ENCODE results near the gene KCNK3. TPM values are rescaled to one million over a fixed set of nuclear protein-coding genes. Genes with fewer than 3 reads are reported as not detected.

KCNK3 gene
- not detected in 2 replicates for total RNA-seq (2014; rRNA removed; shearing (Covaris generic); ENCODE audit: low replicate concordance)

- H3K4me2 ChIP-seq (ENCODE audit: low read depth, low read length, poor library complexity, severe bottlenecking), result no peak within 1 kb of the TSS
Measured at GRCh38 chr2:26692279-26692896, at the start of gene KCNK3. KCNK3 (plus strand) TSS chr2:26692722; CDS start chr2:26692876, 154 bp downstream.

GRCh38 chr2:26644188-26644835 lies 48.2 kb upstream of the KCNK3 start:
- no peaks in the 10 kb centered on the region for H3K4me1 ChIP-seq (ENCODE audit: low read length)
- no peaks in the 10 kb centered on the region for H3K79me2 ChIP-seq (ENCODE audit: low read length)
- H3K9me3 ChIP-seq (ENCODE audit: low read length), result no peaks in the 10 kb centered on the region
- no peaks in the 10 kb centered on the region for H4K20me1 ChIP-seq (ENCODE audit: insufficient read depth, low read depth, low read length)
- H3K4me2 ChIP-seq (ENCODE audit: low read depth, low read length, poor library complexity, severe bottlenecking), result no peak overlapping the region
- no peak overlapping the region for H2AFZ ChIP-seq (ENCODE audit: low read length)
- H3K4me3 ChIP-seq (ENCODE audit: low read length), result no peak overlapping the region
- H3K36me3 ChIP-seq (ENCODE audit: insufficient read depth, low read length), result no peaks in the 10 kb centered on the region
- H3K27ac ChIP-seq (ENCODE audit: low read length), result no peak overlapping the region
- no peak for DNase-seq
- H3K9ac ChIP-seq (ENCODE audit: low read length), result no peak overlapping the region
- H3K9me2 ChIP-seq (replicated peaks; ENCODE audit: insufficient read depth, low read length), result no peaks in the 10 kb centered on the region
- H3K27me3 ChIP-seq (ENCODE audit: low read length), result no peaks in the 10 kb centered on the region

More at GRCh38 chr2:26692279-26692896, at the start of gene KCNK3:
- H3K4me3 ChIP-seq (ENCODE audit: low read length), result no peak within 1 kb of the TSS
- no peaks in the 10 kb centered on the region for H4K20me1 ChIP-seq (ENCODE audit: insufficient read depth, low read depth, low read length)
- H3K9ac ChIP-seq (ENCODE audit: low read length), result no peak within 1 kb of the TSS
- H3K27ac ChIP-seq (ENCODE audit: low read length), result no peak within 1 kb of the TSS
- no peaks in the 10 kb centered on the region for H3K79me2 ChIP-seq (ENCODE audit: low read length)
- H3K27me3 ChIP-seq (ENCODE audit: low read length), result no peaks in the 10 kb centered on the region
- DNase-seq, result no peak
- H3K9me3 ChIP-seq (ENCODE audit: low read length), result no peaks in the 10 kb centered on the region
- no peaks in the 10 kb centered on the region for H3K4me1 ChIP-seq (ENCODE audit: low read length)
- H3K9me2 ChIP-seq (replicated peaks; ENCODE audit: insufficient read depth, low read length), result no peaks in the 10 kb centered on the region
- H3K36me3 ChIP-seq (ENCODE audit: insufficient read depth, low read length), result no peaks in the 10 kb centered on the region
- H2AFZ ChIP-seq (ENCODE audit: low read length), result no peak within 1 kb of the TSS

- no peak overlapping the region for H3K4me2 ChIP-seq (ENCODE audit: low read depth, low read length, poor library complexity, severe bottlenecking)
Measured at GRCh38 chr2:26645762-26646161, 46.8 kb upstream of the KCNK3 start.

GRCh38 chr2:26646986-26647672 lies 45.4 kb upstream of the KCNK3 start:
- no peaks in the 10 kb centered on the region for H3K79me2 ChIP-seq (ENCODE audit: low read length)
- H3K4me2 ChIP-seq (ENCODE audit: low read depth, low read length, poor library complexity, severe bottlenecking), result no peak overlapping the region
- H2AFZ ChIP-seq (ENCODE audit: low read length), result no peak overlapping the region
- H3K4me3 ChIP-seq (ENCODE audit: low read length), result no peak overlapping the region
- H3K9me2 ChIP-seq (replicated peaks; ENCODE audit: insufficient read depth, low read length), result no peaks in the 10 kb centered on the region
- H3K27ac ChIP-seq (ENCODE audit: low read length), result no peak overlapping the region
- no peaks in the 10 kb centered on the region for H4K20me1 ChIP-seq (ENCODE audit: insufficient read depth, low read depth, low read length)
- H3K9me3 ChIP-seq (ENCODE audit: low read length), result no peaks in the 10 kb centered on the region
- DNase-seq, result no peak
- H3K9ac ChIP-seq (ENCODE audit: low read length), result no peak overlapping the region
- H3K36me3 ChIP-seq (ENCODE audit: insufficient read depth, low read length), result no peaks in the 10 kb centered on the region
- H3K27me3 ChIP-seq (ENCODE audit: low read length), result no peaks in the 10 kb centered on the region
- no peaks in the 10 kb centered on the region for H3K4me1 ChIP-seq (ENCODE audit: low read length)

More at GRCh38 chr2:26645762-26646161, 46.8 kb upstream of the KCNK3 start:
- Histone ChIP-seq H4K20me1 (ENCODE audit: insufficient read depth, low read depth, low read length) (no peaks in the 10 kb centered on the region), H3K9ac (ENCODE audit: low read length) (no peak overlapping the region), H3K27me3 (ENCODE audit: low read length) (no peaks in the 10 kb centered on the region), H3K4me3 (ENCODE audit: low read length) (no peak overlapping the region), H3K9me3 (ENCODE audit: low read length) (no peaks in the 10 kb centered on the region), H3K9me2 (replicated peaks; ENCODE audit: insufficient read depth, low read length) (no peaks in the 10 kb centered on the region), H2AFZ (ENCODE audit: low read length) (no peak overlapping the region), H3K79me2 (ENCODE audit: low read length) (no peaks in the 10 kb centered on the region), H3K27ac (ENCODE audit: low read length) (no peak overlapping the region), H3K36me3 (ENCODE audit: insufficient read depth, low read length) (no peaks in the 10 kb centered on the region), H3K4me1 (ENCODE audit: low read length) (no peaks in the 10 kb centered on the region)
- no peak for DNase-seq

GRCh38 chr2:26647981-26648380 lies 44.5 kb upstream of the KCNK3 start:
- no peak for DNase-seq
- Histone ChIP-seq H3K27me3 (ENCODE audit: low read length) (no peaks in the 10 kb centered on the region), H3K4me1 (ENCODE audit: low read length) (no peaks in the 10 kb centered on the region), H3K36me3 (ENCODE audit: insufficient read depth, low read length) (no peaks in the 10 kb centered on the region), H3K9me3 (ENCODE audit: low read length) (no peaks in the 10 kb centered on the region), H4K20me1 (ENCODE audit: insufficient read depth, low read depth, low read length) (no peaks in the 10 kb centered on the region), H3K9ac (ENCODE audit: low read length) (no peak overlapping the region), H3K4me3 (ENCODE audit: low read length) (no peak overlapping the region), H3K27ac (ENCODE audit: low read length) (no peak overlapping the region), H3K9me2 (replicated peaks; ENCODE audit: insufficient read depth, low read length) (no peaks in the 10 kb centered on the region), H2AFZ (ENCODE audit: low read length) (no peak overlapping the region), H3K79me2 (ENCODE audit: low read length) (no peaks in the 10 kb centered on the region), H3K4me2 (ENCODE audit: low read depth, low read length, poor library complexity, severe bottlenecking) (no peak overlapping the region)

- Histone ChIP-seq H3K27me3 (ENCODE audit: low read length) (no peaks in the 10 kb centered on the region), H4K20me1 (ENCODE audit: insufficient read depth, low read depth, low read length) (no peaks in the 10 kb centered on the region), H3K9ac (ENCODE audit: low read length) (no peak overlapping the region), H3K4me3 (ENCODE audit: low read length) (no peak overlapping the region), H3K4me2 (ENCODE audit: low read depth, low read length, poor library complexity, severe bottlenecking) (no peak overlapping the region), H3K27ac (ENCODE audit: low read length) (no peak overlapping the region), H3K9me2 (replicated peaks; ENCODE audit: insufficient read depth, low read length) (no peaks in the 10 kb centered on the region), H3K9me3 (ENCODE audit: low read length) (no peaks in the 10 kb centered on the region), H3K79me2 (ENCODE audit: low read length) (no peaks in the 10 kb centered on the region), H3K36me3 (ENCODE audit: insufficient read depth, low read length) (no peaks in the 10 kb centered on the region), H3K4me1 (ENCODE audit: low read length) (no peaks in the 10 kb centered on the region), H2AFZ (ENCODE audit: low read length) (no peak overlapping the region)
- no peak for DNase-seq
Measured at GRCh38 chr2:26648516-26648915, 44.0 kb upstream of the KCNK3 start.

- no peak for DNase-seq
- H3K9me3 ChIP-seq (ENCODE audit: low read length), result no peaks in the 10 kb centered on the region
- no peaks in the 10 kb centered on the region for H3K79me2 ChIP-seq (ENCODE audit: low read length)
- no peaks in the 10 kb centered on the region for H4K20me1 ChIP-seq (ENCODE audit: insufficient read depth, low read depth, low read length)
- no peaks in the 10 kb centered on the region for H3K9me2 ChIP-seq (replicated peaks; ENCODE audit: insufficient read depth, low read length)
- no peak overlapping the region for H3K27ac ChIP-seq (ENCODE audit: low read length)
- H2AFZ ChIP-seq (ENCODE audit: low read length), result no peak overlapping the region
- no peaks in the 10 kb centered on the region for H3K27me3 ChIP-seq (ENCODE audit: low read length)
- H3K9ac ChIP-seq (ENCODE audit: low read length), result no peak overlapping the region
- no peak overlapping the region for H3K4me3 ChIP-seq (ENCODE audit: low read length)
- no peak overlapping the region for H3K4me2 ChIP-seq (ENCODE audit: low read depth, low read length, poor library complexity, severe bottlenecking)
- H3K4me1 ChIP-seq (ENCODE audit: low read length), result no peaks in the 10 kb centered on the region
- no peaks in the 10 kb centered on the region for H3K36me3 ChIP-seq (ENCODE audit: insufficient read depth, low read length)
Measured at GRCh38 chr2:26649322-26649721, 43.2 kb upstream of the KCNK3 start.

GRCh38 chr2:26649992-26650712 lies 42.4 kb upstream of the KCNK3 start:
- Histone ChIP-seq H3K27me3 (ENCODE audit: low read length) (no peaks in the 10 kb centered on the region), H3K79me2 (ENCODE audit: low read length) (no peaks in the 10 kb centered on the region), H2AFZ (ENCODE audit: low read length) (no peak overlapping the region), H3K4me2 (ENCODE audit: low read depth, low read length, poor library complexity, severe bottlenecking) (no peak overlapping the region), H3K9me3 (ENCODE audit: low read length) (no peaks in the 10 kb centered on the region), H3K9ac (ENCODE audit: low read length) (no peak overlapping the region), H3K4me3 (ENCODE audit: low read length) (no peak overlapping the region), H3K36me3 (ENCODE audit: insufficient read depth, low read length) (no peaks in the 10 kb centered on the region), H4K20me1 (ENCODE audit: insufficient read depth, low read depth, low read length) (no peaks in the 10 kb centered on the region), H3K9me2 (replicated peaks; ENCODE audit: insufficient read depth, low read length) (no peaks in the 10 kb centered on the region), H3K27ac (ENCODE audit: low read length) (no peak overlapping the region), H3K4me1 (ENCODE audit: low read length) (no peaks in the 10 kb centered on the region)
- DNase-seq, result no peak
